ENCODE results near the gene RDH14.

The RDH14 gene

GRCh38 chr2:18559531-18560030 lies 872 bp downstream of the RDH14 start:
- FAIRE-seq = no peak

GRCh38 chr2:18558458-18558857 lies 2.0 kb downstream of the RDH14 start:
- no peak for FAIRE-seq

- no peak for FAIRE-seq
Observed at GRCh38 chr2:18557121-18557520, 3.3 kb downstream of the RDH14 start.

GRCh38 chr2:18552351-18553077 lies 7.9 kb downstream of the RDH14 start:
- no peak for FAIRE-seq

GRCh38 chr2:18551623-18552022 lies 8.8 kb downstream of the RDH14 start:
- no peak for FAIRE-seq

GRCh38 chr2:18551169-18551568 lies 9.3 kb downstream of the RDH14 start:
- no peak for FAIRE-seq

GRCh38 chr2:18550433-18550832 lies 10.0 kb downstream of the RDH14 start:
- no peak for FAIRE-seq

- no peak for FAIRE-seq
Observed at GRCh38 chr2:18549083-18549482, 11.4 kb downstream of the RDH14 start.

GRCh38 chr2:18548621-18549020 lies 11.8 kb downstream of the RDH14 start:
- FAIRE-seq = no peak

- no peak for FAIRE-seq
Observed at GRCh38 chr2:18546567-18546966, 13.9 kb downstream of the RDH14 start.

GRCh38 chr2:18545384-18545783 lies 15.1 kb downstream of the RDH14 start:
- no peak for FAIRE-seq

GRCh38 chr2:18544171-18544570 lies 16.3 kb downstream of the RDH14 start:
- FAIRE-seq = no peak

GRCh38 chr2:18540872-18541271 lies 19.6 kb downstream of the RDH14 start:
- FAIRE-seq = no peak

- no peak for FAIRE-seq
Observed at GRCh38 chr2:18536697-18537096, 23.8 kb downstream of the RDH14 start.

GRCh38 chr2:18536100-18536499 lies 24.4 kb downstream of the RDH14 start:
- no peak for FAIRE-seq

- FAIRE-seq = no peak
Observed at GRCh38 chr2:18531194-18531593, 29.3 kb downstream of the RDH14 start.

- no peak for FAIRE-seq
Observed at GRCh38 chr2:18527822-18528221, 32.6 kb downstream of the RDH14 start.

GRCh38 chr2:18527326-18527725 lies 33.1 kb downstream of the RDH14 start:
- FAIRE-seq = no peak

- no peak for FAIRE-seq
Observed at GRCh38 chr2:18526429-18526828, 34.0 kb downstream of the RDH14 start.

GRCh38 chr2:18525852-18526251 lies 34.6 kb downstream of the RDH14 start:
- no peak for FAIRE-seq

GRCh38 chr2:18525236-18525635 lies 35.2 kb downstream of the RDH14 start:
- no peak for FAIRE-seq

GRCh38 chr2:18522484-18523146 lies 37.8 kb downstream of the RDH14 start:
- FAIRE-seq = no peak

GRCh38 chr2:18520451-18521425 lies 39.7 kb downstream of the RDH14 start:
- FAIRE-seq = no peak

Data from colon (tissue), 2 donors.